Testis (tissue), 3 donors: ENCODE data around the gene NRCAM. TPM values are rescaled to one million over a fixed set of nuclear protein-coding genes. Genes with fewer than 3 reads are reported as not detected.

ENCODE experiments used
- DNase-seq: peaks from one replicate; pipeline ENCODE4 v3.0.0-alpha.2; 2019
- H3K27ac ChIP-seq, 2 donors: fragments of 200-600 bp; sonication (generic); one replicate each; pipeline ENCODE4 v1.5.1; 2019
- H3K27me3 ChIP-seq: fragments of 200-600 bp; sonication (generic); one replicate; pipeline ENCODE4 v1.5.1; 2019
- H3K36me3 ChIP-seq: fragments of 200-600 bp; sonication (generic); one replicate; pipeline ENCODE4 v1.5.1; 2017; ENCODE audit warnings: low read depth; ENCODE audit errors: missing control alignments
- H3K4me1 ChIP-seq: fragments of 200-600 bp; sonication (generic); one replicate; pipeline ENCODE4 v1.5.1; 2019
- H3K4me3 ChIP-seq, 2 donors: fragments of 200-600 bp; sonication (generic); one replicate each; pipeline ENCODE4 v1.5.1; 2017 to 2019
- H3K9me3 ChIP-seq: fragments of 200-600 bp; sonication (generic); one replicate; pipeline ENCODE4 v1.5.1; 2017
- CTCF ChIP-seq, 3 experiments: fragments of 450-650 bp in 2 of 3; fragments of 200-600 bp in 1 of 3; sonication (generic) in 1 of 3; IDR thresholded peaks; one replicate each; pipeline ENCODE4 v1.5.1; 2016 to 2019; ENCODE audit warnings: antibody characterized with exemption in 3 of 3, mild to moderate bottlenecking in 2 of 3, moderate library complexity in 1 of 3
- POLR2A ChIP-seq: fragments of 450-650 bp; IDR thresholded peaks from one replicate; pipeline ENCODE4 v1.6.1; 2017; ENCODE audit warnings: antibody characterized with exemption, mild to moderate bottlenecking, moderate library complexity
- WGBS, 2 donors: methylation state at CpG; one replicate each; pipeline ENCODE4 v1.1.5; 2018; 5-methylcytosine and 5-hydroxymethylcytosine counted together
- intact Hi-C: fragments of 100-400 bp; cut with DNase I; formaldehyde crosslinking; loops from one replicate; pipeline ENCODE4 v1.15.1; 2023; ENCODE audit warnings: low total_unique reads
- polyA plus RNA-seq: library from polyadenylated mRNA; stranded (reverse); fragments of 350-450 nt; fragmentation: Illumina TruSeq; extraction: RNeasy Lipid Tissue Mini Kit (QIAGEN cat#74804); gene quantifications from one replicate; pipeline ENCODE4 v1.2.3, GENCODE V29; 2014; ENCODE audit warnings: low read depth, low replicate concordance; ENCODE audit not compliant: insufficient read depth
- total RNA-seq, 2 donors: library from RNA; depleted of rRNA; stranded (reverse); fragments of >200 nt; gene quantifications; one replicate each; pipeline ENCODE4 v1.2.3, GENCODE V29; 2016

Gene NRCAM
- total and polyA plus RNA-seq, 3 donors from 2014 or later: 7.4 to 11.4 (median 7.6) TPM

DNA sequence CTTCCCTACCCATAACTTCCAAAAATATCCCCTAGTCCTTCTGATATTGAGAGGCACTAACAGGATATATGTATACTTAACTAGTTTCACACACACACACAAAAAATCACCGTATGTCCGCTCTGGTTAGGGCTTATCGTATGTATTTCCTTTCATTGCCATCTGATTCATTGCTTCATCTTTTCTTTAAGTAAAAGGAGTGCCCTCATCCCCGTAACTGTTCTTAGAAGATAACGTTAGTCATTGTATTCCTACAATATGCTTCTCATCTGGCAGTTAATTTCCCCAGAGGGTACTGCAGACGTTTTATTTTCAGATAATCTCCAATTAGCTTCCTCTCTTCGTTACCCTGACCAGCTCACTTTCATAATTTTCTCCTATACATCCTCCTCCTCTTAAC, 37.3 kb downstream of the NRCAM start:
- Histone ChIP-seq H3K27me3 (no peaks in the 10 kb centered on the region), H3K4me3 (no peak overlapping the region), H3K36me3 (no peaks in the 10 kb centered on the region), H3K27ac (no peak overlapping the region), H3K4me1 (no peaks in the 10 kb centered on the region), H3K9me3 (no peaks in the 10 kb centered on the region)
- WGBS, 2 donors: 43 to 46% methylated on average over 7 of the region's 7 CpGs
- intact Hi-C loops: no loop called here
- TF ChIP-seq POLR2A: no peak
- TF ChIP-seq CTCF (IDR thresholded peaks at IDR 0.05): no peak
- no peak for DNase-seq

GRCh38 chr7:108417926-108418325, 38.3 kb downstream of the NRCAM start:
- Histone ChIP-seq H3K36me3 (no peaks in the 10 kb centered on the region), H3K4me1 (no peaks in the 10 kb centered on the region), H3K4me3 (no peak overlapping the region), H3K27me3 (no peaks in the 10 kb centered on the region), H3K9me3 (no peaks in the 10 kb centered on the region), H3K27ac (no peak overlapping the region)
- 39 to 66% methylated on average over 2 of the region's 2 CpGs for WGBS, 2 donors
- intact Hi-C loops: no loop called here
- TF ChIP-seq CTCF (IDR thresholded peaks at IDR 0.05) (no peak), POLR2A (no peak)
- no peak for DNase-seq

DNA sequence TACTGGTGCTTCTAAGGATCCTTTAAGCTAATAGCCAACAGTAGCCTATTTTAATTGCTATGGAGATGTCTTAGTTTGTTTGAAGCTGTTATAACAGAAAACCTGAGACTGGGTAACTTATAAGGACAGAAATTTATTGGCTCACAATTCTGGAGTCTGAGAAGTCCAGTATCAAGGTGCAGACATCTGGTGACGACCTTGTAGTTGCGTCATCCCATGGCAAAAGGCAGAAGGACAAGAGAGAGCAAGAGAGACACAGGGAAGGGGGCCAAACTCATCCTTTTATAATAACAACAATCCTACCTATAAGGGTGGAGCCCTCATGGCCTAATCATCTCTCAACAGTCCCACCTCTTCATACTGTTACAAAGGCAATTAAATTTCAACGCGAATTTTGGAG, 39.1 kb downstream of the NRCAM start:
- no peak overlapping the region for H3K4me3 ChIP-seq
- no peaks in the 10 kb centered on the region for H3K27me3 ChIP-seq
- no peaks in the 10 kb centered on the region for H3K9me3 ChIP-seq
- H3K4me1 ChIP-seq: no peaks in the 10 kb centered on the region
- whole genome bisulfite sequencing, 2 donors: 91 to 95% methylated on average over 4 of the region's 4 CpGs
- no peak for TF ChIP-seq POLR2A
- no peak for TF ChIP-seq CTCF (IDR thresholded peaks at IDR 0.05)
- H3K27ac ChIP-seq: no peak overlapping the region
- no peak for DNase-seq
- no peaks in the 10 kb centered on the region for H3K36me3 ChIP-seq
- intact Hi-C loops: no loop called here

- 69 to 72% methylated on average over 8 of the region's 8 CpGs for WGBS, 2 donors
- no peaks in the 10 kb centered on the region for H3K27me3 ChIP-seq
Measured at GRCh38 chr7:108415821-108416536, 40.3 kb downstream of the NRCAM start.

More at GRCh38 chr7:108415821-108416536, 40.3 kb downstream of the NRCAM start:
- intact Hi-C loops: no loop called here
- H3K4me3 ChIP-seq: no peak overlapping the region
- H3K9me3 ChIP-seq: no peaks in the 10 kb centered on the region
- no peak for DNase-seq
- TF ChIP-seq POLR2A (no peak), CTCF (IDR thresholded peaks at IDR 0.05) (no peak)
- H3K36me3 ChIP-seq: no peaks in the 10 kb centered on the region
- no peaks in the 10 kb centered on the region for H3K4me1 ChIP-seq
- no peak overlapping the region for H3K27ac ChIP-seq
